Kidney (tissue), 14 donors: Measurements from ENCODE around the gene DNAJB2. TPM values are rescaled to one million over a fixed set of nuclear protein-coding genes. Genes with fewer than 3 reads are reported as not detected.

Experiments used
- DNase-seq, 5 donors: peaks; one replicate each; pipeline ENCODE4 v3.0.0-alpha.2; 2013 to 2020
- FAIRE-seq: peaks from 2 replicates; lab custom pipeline; 2012; peaks lifted over from hg19 to GRCh38; lab: Jason Lieb, UNC
- H3K27ac ChIP-seq, 2 donors: one replicate each; pipeline ENCODE4 v1.7.0; 2013; ENCODE audit warnings: low read depth in 2 of 2, low read length in 2 of 2, inconsistent platforms in 1 of 2
- H3K27me3 ChIP-seq: one replicate; pipeline ENCODE4 v1.7.1; 2013; ENCODE audit warnings: low read length, inconsistent platforms; ENCODE audit not compliant: control insufficient read depth, insufficient read depth
- H3K36me3 ChIP-seq, 3 donors: one replicate each; pipeline versions ENCODE4 v1.7.0 to v1.7.1; 2013; ENCODE audit warnings: low read length in 3 of 3, control low read depth in 1 of 3, inconsistent platforms in 1 of 3; ENCODE audit not compliant: insufficient read depth in 3 of 3, control insufficient read depth in 2 of 3
- H3K4me1 ChIP-seq, 3 donors: one replicate each; pipeline versions ENCODE4 v1.7.0 to v1.7.1; 2013; ENCODE audit warnings: low read length in 3 of 3, inconsistent platforms in 1 of 3, low read depth in 1 of 3; ENCODE audit not compliant: control insufficient read depth in 2 of 3, insufficient read depth in 2 of 3
- H3K4me3 ChIP-seq, 3 donors: one replicate each; pipeline versions ENCODE4 v1.7.0 to v1.8.1; 2013; ENCODE audit warnings: low read length in 3 of 3, control low read depth in 1 of 3, inconsistent platforms in 1 of 3
- H3K9ac ChIP-seq, 3 donors: one replicate each; pipeline versions ENCODE4 v1.7.0 to v1.7.1; 2013; ENCODE audit warnings: low read length in 3 of 3, control low read depth in 1 of 3, inconsistent platforms in 1 of 3
- H3K9me3 ChIP-seq, 3 donors: one replicate each; pipeline versions ENCODE4 v1.7.0 to v1.7.1; 2013; ENCODE audit warnings: low read length in 3 of 3, control low read depth in 1 of 3, inconsistent platforms in 1 of 3; ENCODE audit not compliant: control insufficient read depth in 2 of 3, insufficient read depth in 1 of 3
- CTCF ChIP-seq: IDR thresholded peaks from 3 replicates; pipeline ENCODE4 v1.5.1; 2012; ENCODE audit warnings: mild to moderate bottlenecking, moderate library complexity, borderline replicate concordance; ENCODE audit not compliant: insufficient read depth; ENCODE audit errors: extremely low read depth
- intact Hi-C: fragments of 100-400 bp; cut with DNase I; formaldehyde crosslinking; loops from one replicate; pipeline ENCODE4 v1.11.1; 2022
- polyA plus RNA-seq: library from polyadenylated mRNA; stranded (reverse); fragments of 350-450 nt; fragmentation: Illumina TruSeq; extraction: RNeasy Lipid Tissue Mini Kit (QIAGEN cat#74804); gene quantifications from one replicate; pipeline ENCODE4 v1.2.3, GENCODE V29; 2014; ENCODE audit warnings: low read depth, low replicate concordance; ENCODE audit not compliant: insufficient read depth
- total RNA-seq: library from RNA; stranded (reverse); fragmentation: NEBNext Ultra II Directional; extraction: Animal tissue kit (Norgen Biotek cat#: 25700); gene quantifications from one replicate; pipeline ENCODE4 v1.2.1, GENCODE V29; 2021
- donor health status: control.
- donor health status: control.
- donor health status: control.
- donor health status: control.
- donor health status: control.
- donor health status: DM: yes; HTN: yes; CAD: no.
- donor health status: Normal renal cell carcinoma (clear cell type).

Gene DNAJB2
- total and polyA plus RNA-seq, 2 donors from 2014 or later, result 94.3 to 128 TPM

DNA sequence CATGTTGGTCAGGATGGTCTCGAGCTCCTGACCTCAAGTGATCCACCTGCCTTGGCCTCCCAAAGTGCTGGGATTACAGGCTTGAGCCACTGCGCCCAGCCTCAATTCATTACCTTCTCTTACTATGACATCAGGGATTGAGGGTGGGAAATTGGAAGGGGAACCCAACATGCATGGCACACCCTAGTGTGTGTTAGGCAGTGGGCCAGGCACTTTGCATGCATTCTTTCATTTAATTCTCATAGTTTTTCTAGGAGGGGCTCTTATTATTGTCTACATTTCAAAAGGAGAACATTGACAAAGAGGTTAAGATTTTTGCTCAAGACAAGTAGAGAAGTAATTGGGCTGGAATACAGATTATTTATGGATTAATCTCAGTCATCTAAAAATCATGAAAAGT lies 10.9 kb upstream of the DNAJB2 start:
- no peak for TF ChIP-seq CTCF
- Histone ChIP-seq H3K9me3 (no peaks in the 10 kb centered on the region), H3K4me3 (no peak overlapping the region), H3K27me3 (no peaks in the 10 kb centered on the region), H3K36me3 (no peaks in the 10 kb centered on the region), H3K4me1 (peaks cover 0 to 11% (median 2%) of the 10 kb centered on the region in 3 donors), H3K27ac (no peak overlapping the region), H3K9ac (no peak overlapping the region)
- no peak for FAIRE-seq
- intact Hi-C loops, result no loop called here
- peak in 1 of 5 donors; percentile 4 for DNase-seq

GRCh38 chr2:219269362-219270054 lies 9.7 kb upstream of the DNAJB2 start:
- H3K27me3 ChIP-seq, result no peaks in the 10 kb centered on the region
- no peaks in the 10 kb centered on the region for H3K36me3 ChIP-seq
- no peaks in the 10 kb centered on the region for H3K9me3 ChIP-seq
- no peak for FAIRE-seq
- H3K4me3 ChIP-seq, result no peak overlapping the region
- intact Hi-C loops, result no loop called here
- peak overlapping the region in 1 of 2 donors; percentile 26 for H3K27ac ChIP-seq
- H3K9ac ChIP-seq, result no peak overlapping the region
- DNase-seq, result peak; percentile 57 to 84 (median 64)
- peaks cover 0 to 11% (median 2%) of the 10 kb centered on the region in 3 donors for H3K4me1 ChIP-seq
- TF ChIP-seq CTCF, result no peak

DNA sequence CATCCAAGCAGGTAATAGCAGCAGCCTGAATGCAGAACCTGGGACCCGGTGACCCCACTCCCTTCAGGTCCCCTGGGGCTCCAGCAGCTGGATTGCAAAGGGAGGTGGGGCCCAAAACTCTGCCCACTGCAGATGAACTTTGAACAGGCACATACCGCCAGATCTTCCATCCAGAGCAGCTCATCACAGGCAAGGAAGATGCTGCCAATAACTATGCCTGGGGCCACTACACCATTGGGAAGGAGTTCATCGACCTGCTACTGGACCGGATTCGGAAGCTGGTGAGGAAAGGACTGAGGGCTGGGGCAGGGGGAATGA lies 9.2 kb upstream of the DNAJB2 start:
- intact Hi-C loops, result no loop called here
- H3K4me3 ChIP-seq, result no peak overlapping the region
- H3K4me1 ChIP-seq, result peaks cover 0 to 11% (median 2%) of the 10 kb centered on the region in 3 donors
- no peaks in the 10 kb centered on the region for H3K27me3 ChIP-seq
- H3K27ac ChIP-seq, result peak overlapping the region in 1 of 2 donors; percentile 26
- TF ChIP-seq CTCF, result no peak
- no peak for FAIRE-seq
- H3K36me3 ChIP-seq, result no peaks in the 10 kb centered on the region
- H3K9ac ChIP-seq, result no peak overlapping the region
- DNase-seq, result peak; percentile 7 to 45 (median 26)
- H3K9me3 ChIP-seq, result no peaks in the 10 kb centered on the region
